GM12878 (cell line): ENCODE data around the gene UGT1A8. TPM values are rescaled to one million over a fixed set of nuclear protein-coding genes. Genes with fewer than 3 reads are reported as not detected.

ENCODE experiments used
- ATAC-seq: fragments of 200-7000 bp; cut with Tn5 transposase; 3 replicates; pipeline ENCODE4 v1.9.1; 2020; ENCODE audit warnings: mild to moderate bottlenecking, moderate library complexity
- BruUV-seq: library from RNA; stranded (reverse); fragments of 400-500 nt; replicated peaks from 2 replicates; lab custom pipeline; 2021; lab: Mats Ljungman, UMichigan
- CTCF ChIA-PET: fragments of 300-600 bp; sonication (Branson Sonifier 250); formaldehyde crosslinking; extraction: SDS; loops from one replicate; lab custom pipeline; 2021; ENCODE audit warnings: inconsistent platforms; lab: Yijun Ruan, JAX
- POLR2A ChIA-PET: fragments of 350-600 bp; formaldehyde crosslinking; extraction: SDS; loops from one replicate; lab custom pipeline; 2021; ENCODE audit warnings: inconsistent platforms; lab: Charles Lee
- RAD21 ChIA-PET: fragments of 300-600 bp; sonication (Branson Sonifier 250); formaldehyde crosslinking; loops from one replicate; lab custom pipeline; 2023; ENCODE audit warnings: antibody characterized with exemption; ENCODE audit not compliant: unreplicated experiment; lab: Charles Lee
- SMC1A ChIA-PET: fragments of 300-600 bp; sonication (Branson Sonifier 250); formaldehyde crosslinking; loops from one replicate; lab custom pipeline; 2023; ENCODE audit not compliant: unreplicated experiment, uncharacterized antibody; lab: Charles Lee
- DNase-seq: peaks from one replicate; pipeline ENCODE4 v3.0.0-alpha.2; 2011; ENCODE audit warnings: low read depth, low spot score
- FAIRE-seq: peaks from 3 replicates; lab custom pipeline; 2011; peaks lifted over from hg19 to GRCh38; lab: Jason Lieb, UNC
- H2AFZ ChIP-seq: 2 replicates; pipeline ENCODE4 v1.6.0; 2011; ENCODE audit warnings: low read depth, low read length, control low read depth; ENCODE audit not compliant: control insufficient read depth
- H3K27ac ChIP-seq: 2 replicates; pipeline ENCODE4 v1.5.1; 2011; ENCODE audit warnings: control low read depth; ENCODE audit not compliant: control insufficient read depth, insufficient read depth
- H3K27me3 ChIP-seq, 2 experiments: replicated peaks in 1 of 2; 2 replicates each; pipeline versions ENCODE4 v1.6.0 to v1.6.1; 2011; ENCODE audit warnings: low read length in 1 of 2; ENCODE audit not compliant: control insufficient read depth in 2 of 2, insufficient read depth in 2 of 2
- H3K36me3 ChIP-seq, 2 experiments: 2 replicates each; pipeline ENCODE4 v1.5.1; 2011; ENCODE audit warnings: low read length in 1 of 2; ENCODE audit not compliant: control insufficient read depth in 2 of 2, insufficient read depth in 2 of 2
- H3K4me1 ChIP-seq: 2 replicates; pipeline ENCODE4 v1.6.1; 2011; ENCODE audit warnings: mild to moderate bottlenecking, low read length, moderate library complexity, mixed read lengths; ENCODE audit not compliant: control insufficient read depth, insufficient read depth
- H3K4me2 ChIP-seq: 2 replicates; pipeline ENCODE4 v1.6.0; 2011; ENCODE audit warnings: control low read depth; ENCODE audit not compliant: control insufficient read depth, insufficient read depth
- H3K4me3 ChIP-seq: fragments of 200-600 bp; sonication (generic); 2 replicates; pipeline ENCODE4 v1.5.1; 2016
- H3K79me2 ChIP-seq: 2 replicates; pipeline ENCODE4 v1.6.0; 2011; ENCODE audit warnings: low read length; ENCODE audit not compliant: control insufficient read depth, insufficient read depth
- H3K9ac ChIP-seq: 2 replicates; pipeline ENCODE4 v1.8.0; 2011; ENCODE audit warnings: low read length, control low read depth, mixed read lengths; ENCODE audit not compliant: control insufficient read depth, insufficient read depth
- H3K9me3 ChIP-seq: replicated peaks from 3 replicates; pipeline ENCODE4 v1.5.1; 2011; ENCODE audit warnings: mild to moderate bottlenecking, low read length; ENCODE audit not compliant: control insufficient read depth, insufficient read depth
- H4K20me1 ChIP-seq: 2 replicates; pipeline ENCODE4 v1.6.0; 2011; ENCODE audit not compliant: control insufficient read depth, insufficient read depth
- BRCA1 ChIP-seq: IDR thresholded peaks from 2 replicates; pipeline ENCODE4 v1.6.1; 2011; ENCODE audit warnings: low read depth, low read length, improper control_type of control experiment
- CBFB ChIP-seq: IDR thresholded peaks from 2 replicates; pipeline ENCODE4 v1.6.1; 2016; ENCODE audit warnings: antibody characterized with exemption, low read depth
- CUX1 ChIP-seq: IDR thresholded peaks from 2 replicates; pipeline ENCODE4 v1.6.1; 2012; ENCODE audit warnings: improper control_type of control experiment, low read depth, low read length; ENCODE audit not compliant: insufficient replicate concordance
- FOXK2 ChIP-seq: fragments of 450-650 bp; IDR thresholded peaks from 2 replicates; pipeline ENCODE4 v1.6.1; 2017; ENCODE audit warnings: mild to moderate bottlenecking, moderate library complexity
- HCFC1 ChIP-seq: fragments of 150-350 bp; IDR thresholded peaks from 2 replicates; pipeline ENCODE4 v1.6.1; 2014; ENCODE audit warnings: low read length
- JUNB ChIP-seq: IDR thresholded peaks from 2 replicates; pipeline ENCODE4 v1.6.1; 2016; ENCODE audit warnings: antibody characterized with exemption, mild to moderate bottlenecking
- NRF1 ChIP-seq: conservative IDR thresholded peaks from 2 replicates; pipeline ENCODE4 v1.6.1; 2011; ENCODE audit warnings: mild to moderate bottlenecking, low read depth, low read length, improper control_type of control experiment
- POLR2A ChIP-seq: IDR thresholded peaks from 2 replicates; pipeline ENCODE4 v1.6.1; 2011; ENCODE audit warnings: low read depth, mild to moderate bottlenecking, low read length
- POLR2AphosphoS5 ChIP-seq: IDR thresholded peaks from 2 replicates; pipeline ENCODE4 v1.6.1; 2011; ENCODE audit warnings: mild to moderate bottlenecking, low read length, inconsistent platforms
- TAF1 ChIP-seq: IDR thresholded peaks from 2 replicates; pipeline ENCODE4 v1.6.1; 2011; ENCODE audit warnings: mild to moderate bottlenecking, low read depth, low read length, borderline replicate concordance
- TCF3 ChIP-seq: IDR thresholded peaks from 2 replicates; pipeline ENCODE4 v1.6.1; 2012; ENCODE audit warnings: low read depth, mild to moderate bottlenecking, low read length, borderline replicate concordance; ENCODE audit not compliant: insufficient read depth
- YY1 ChIP-seq: IDR thresholded peaks from 2 replicates; pipeline ENCODE4 v1.6.1; 2011; ENCODE audit warnings: low read depth, mild to moderate bottlenecking, low read length
- ZBTB11 ChIP-seq: fragments of 450-650 bp; formaldehyde crosslinking; IDR thresholded peaks from 2 replicates; pipeline ENCODE4 v1.5.0; 2022; ENCODE audit warnings: mild to moderate bottlenecking, missing genetic modification characterization
- ZSCAN29 ChIP-seq: fragments of 450-650 bp; IDR thresholded peaks from 2 replicates; pipeline ENCODE4 v1.6.1; 2017; ENCODE audit warnings: mild to moderate bottlenecking, moderate library complexity
- WGBS: methylation state at CpG from one replicate; pipeline ENCODE4 v1.1.6; 2016; ENCODE audit warnings: low lambda C conversion rate; ENCODE audit not compliant: insufficient replicate concordance, insufficient coverage; ENCODE audit errors: missing lambda C conversion rate; 5-methylcytosine and 5-hydroxymethylcytosine counted together
- in situ Hi-C: fragments of 300-500 bp; cut with MboI; formaldehyde crosslinking; loops from 9 replicates; pipeline ENCODE4 v1.14.3; 2018; ENCODE audit warnings: mixed read lengths
- intact Hi-C: fragments of 100-400 bp; cut with micrococcal nuclease; formaldehyde crosslinking; loops from one replicate; pipeline ENCODE4 v1.14.2; 2022; ENCODE audit not compliant: unreplicated experiment
- polyA plus RNA-seq, 11 experiments: library from polyadenylated mRNA; depleted of rRNA in 4 of 11; unstranded in 6 of 11; stranded (reverse) in 5 of 11; fragments of >200 nt; fragmentation: Nextera tagmentation in 4 of 11; fragmentation: Illumina TruSeq in 1 of 11; extraction: Ambion mirVana in 4 of 11; extraction: Trizol in 1 of 11; gene quantifications; 1 replicate in 1 of 11; 2 replicates in 10 of 11; pipeline versions ENCODE4 v1.2.1 to v1.2.3, GENCODE V29; 2011 to 2016; ENCODE audit warnings: inconsistent platforms in 2 of 11, missing spikeins in 2 of 11, low read depth in 1 of 11
- total RNA-seq, 4 experiments: library from RNA; depleted of rRNA in 3 of 4; stranded (reverse); fragments of >200 nt in 3 of 4; fragmentation: Illumina TruSeq in 1 of 4; extraction: Trizol in 1 of 4; gene quantifications; 2 replicates each; pipeline versions ENCODE4 v1.2.1 to v1.2.3, GENCODE V29; 2013 to 2021
- TF ChIP-seq, protein P1 (sequence below): fragments of 450-650 bp; conservative IDR thresholded peaks from 2 replicates; pipeline ENCODE4 v1.6.1; 2017; ENCODE audit warnings: mild to moderate bottlenecking, moderate library complexity

UGT1A8 gene
- total and polyA plus RNA-seq, 10 of the 15 experiments (the other 5 are each of a cell fraction or from before 2014, with no cell fraction given) = not detected

DNA sequence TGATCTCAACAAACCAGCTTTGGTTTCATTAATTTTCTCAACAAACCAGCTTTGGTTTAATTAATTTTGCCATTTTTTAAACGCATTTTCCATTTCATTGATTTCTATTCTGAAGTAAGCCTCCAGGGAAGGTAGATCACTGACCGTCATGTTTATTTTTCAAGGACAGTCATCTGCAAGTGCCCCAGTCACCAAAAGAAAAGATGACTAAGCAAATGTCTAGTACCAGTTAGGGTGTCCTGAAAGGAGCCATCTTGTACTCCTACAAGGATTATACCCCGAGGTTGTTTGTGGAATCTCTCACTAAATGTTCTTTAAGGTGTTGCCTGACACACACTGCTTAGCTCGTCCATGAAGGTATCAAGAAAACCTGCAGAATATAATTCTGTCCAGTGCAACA is 6.1 kb upstream of the UGT1A8 start:
- RAD21 ChIA-PET = no interaction called here
- intact Hi-C loops (no loop called here), in situ Hi-C loops (no loop called here)
- Histone ChIP-seq H4K20me1 (no peaks in the 10 kb centered on the region), H3K4me1 (no peaks in the 10 kb centered on the region), H2AFZ (no peak overlapping the region), H3K36me3 (no peaks in the 10 kb centered on the region), H3K79me2 (no peaks in the 10 kb centered on the region), H3K27ac (no peak overlapping the region), H3K9ac (no peak overlapping the region), H3K27me3 (no peaks in the 10 kb centered on the region), H3K4me3 (no peak overlapping the region), H3K4me2 (no peak overlapping the region), H3K9me3 (no peaks in the 10 kb centered on the region; the same call in 2 of the 3 replicates)
- SMC1A ChIA-PET = no interaction called here
- WGBS = 40% methylated on average over 4 of the region's 4 CpGs
- no peak for FAIRE-seq
- ATAC-seq = no peak
- DNase-seq = no peak
- POLR2A ChIA-PET = no interaction called here
- no TSS peak for BruUV-seq
- CTCF ChIA-PET = no interaction called here
- no peak for TF ChIP-seq POLR2A
- TF ChIP-seq TAF1 = no peak
- no peak for TF ChIP-seq JUNB
- no peak for TF ChIP-seq ZSCAN29
- TF ChIP-seq, protein P1, sequence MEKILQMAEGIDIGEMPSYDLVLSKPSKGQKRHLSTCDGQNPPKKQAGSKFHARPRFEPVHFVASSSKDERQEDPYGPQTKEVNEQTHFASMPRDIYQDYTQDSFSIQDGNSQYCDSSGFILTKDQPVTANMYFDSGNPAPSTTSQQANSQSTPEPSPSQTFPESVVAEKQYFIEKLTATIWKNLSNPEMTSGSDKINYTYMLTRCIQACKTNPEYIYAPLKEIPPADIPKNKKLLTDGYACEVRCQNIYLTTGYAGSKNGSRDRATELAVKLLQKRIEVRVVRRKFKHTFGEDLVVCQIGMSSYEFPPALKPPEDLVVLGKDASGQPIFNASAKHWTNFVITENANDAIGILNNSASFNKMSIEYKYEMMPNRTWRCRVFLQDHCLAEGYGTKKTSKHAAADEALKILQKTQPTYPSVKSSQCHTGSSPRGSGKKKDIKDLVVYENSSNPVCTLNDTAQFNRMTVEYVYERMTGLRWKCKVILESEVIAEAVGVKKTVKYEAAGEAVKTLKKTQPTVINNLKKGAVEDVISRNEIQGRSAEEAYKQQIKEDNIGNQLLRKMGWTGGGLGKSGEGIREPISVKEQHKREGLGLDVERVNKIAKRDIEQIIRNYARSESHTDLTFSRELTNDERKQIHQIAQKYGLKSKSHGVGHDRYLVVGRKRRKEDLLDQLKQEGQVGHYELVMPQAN = no peak
- no peak for TF ChIP-seq BRCA1
- TF ChIP-seq HCFC1 = no peak
- no peak for TF ChIP-seq POLR2AphosphoS5
- TF ChIP-seq YY1 = no peak
- TF ChIP-seq CBFB = no peak
- no peak for TF ChIP-seq ZBTB11 (CRISPR knock-in tag)
- no peak for TF ChIP-seq FOXK2
- TF ChIP-seq NRF1 = no peak
- TF ChIP-seq TCF3 = no peak
- TF ChIP-seq CUX1 = no peak
